GM21367 (cell line): ENCODE measurements around the gene C1orf174.

Experiments
- ATAC-seq: cut with Tn5 transposase; IDR thresholded peaks from one replicate; pipeline ENCODE4 v1.9.1; 2021; ENCODE audit not compliant: unreplicated experiment

Gene C1orf174

GRCh38 chr1:3876716-3877115, 23.4 kb downstream of the C1orf174 start:
- ATAC-seq = no peak

GRCh38 chr1:3874736-3875135, 25.3 kb downstream of the C1orf174 start:
- no peak for ATAC-seq

GRCh38 chr1:3872546-3872945, 27.5 kb downstream of the C1orf174 start:
- no peak for ATAC-seq

- ATAC-seq = no peak
Measured at GRCh38 chr1:3871451-3871805, 28.6 kb downstream of the C1orf174 start.

- ATAC-seq = no peak
Measured at GRCh38 chr1:3869751-3870301, 30.2 kb downstream of the C1orf174 start.

- no peak for ATAC-seq
Measured at GRCh38 chr1:3868464-3869006, 31.5 kb downstream of the C1orf174 start.

- no peak for ATAC-seq
Measured at GRCh38 chr1:3865606-3866160, 34.4 kb downstream of the C1orf174 start.

GRCh38 chr1:3864884-3865283, 35.2 kb downstream of the C1orf174 start:
- no peak for ATAC-seq

GRCh38 chr1:3863231-3863935, 36.7 kb downstream of the C1orf174 start:
- no peak for ATAC-seq

GRCh38 chr1:3858231-3858981, 41.7 kb downstream of the C1orf174 start:
- ATAC-seq = no peak

- no peak for ATAC-seq
Measured at GRCh38 chr1:3857791-3858129, 42.3 kb downstream of the C1orf174 start.

- ATAC-seq = peak; percentile 93
Measured at GRCh38 chr1:3856923-3857790, 42.9 kb downstream of the C1orf174 start, which contains the start of the genes CEP104 and DFFB. TSS of gene CEP104 (minus strand) at chr1:3857211. CDS start at chr1:3852407, 4,804 bp downstream. TSS of gene DFFB (plus strand) at chr1:3857476. CDS start at chr1:3857604, 128 bp downstream.

GRCh38 chr1:3852711-3853485, 47.2 kb downstream of the C1orf174 start:
- no peak for ATAC-seq

GRCh38 chr1:3852091-3852490, 48.0 kb downstream of the C1orf174 start:
- ATAC-seq = no peak

- ATAC-seq = no peak
Measured at GRCh38 chr1:3851292-3851691, 48.8 kb downstream of the C1orf174 start.

GRCh38 chr1:3850857-3851256, 49.2 kb downstream of the C1orf174 start:
- ATAC-seq = no peak

- ATAC-seq = no peak
Measured at GRCh38 chr1:3847081-3847480, 53.0 kb downstream of the C1orf174 start.

- ATAC-seq = no peak
Measured at GRCh38 chr1:3846541-3846940, 53.5 kb downstream of the C1orf174 start.

- ATAC-seq = no peak
Measured at GRCh38 chr1:3842912-3843311, 57.2 kb downstream of the C1orf174 start.

- ATAC-seq = no peak
Measured at GRCh38 chr1:3841491-3841890, 58.6 kb downstream of the C1orf174 start.
